SK-N-SH (cell line): Measurements from ENCODE around the gene OLFM2.

ENCODE experiments used
- CTCF ChIP-seq: fragments of 200-600 bp; sonication (generic); IDR thresholded peaks from 2 replicates; pipeline ENCODE4 v1.6.1; 2017; ENCODE audit warnings: antibody characterized with exemption, mild to moderate bottlenecking, moderate library complexity
- EP300 ChIP-seq, 2 experiments: IDR thresholded peaks; 2 replicates each; pipeline versions ENCODE4 v1.4.0 to v1.6.1; 2012; ENCODE audit warnings: borderline replicate concordance in 1 of 2, low read depth in 1 of 2, low read length in 1 of 2
- TF ChIP-seq, protein P1 (sequence below): IDR thresholded peaks from 2 replicates; pipeline ENCODE4 v1.4.0; 2012; ENCODE audit warnings: low read depth, borderline replicate concordance

- TF ChIP-seq EP300 (IDR thresholded peaks at IDR 0.05; ENCODE audit: borderline replicate concordance in 1 of 2, low read depth in 1 of 2, low read length in 1 of 2): no peak
- no peak for TF ChIP-seq CTCF
- TF ChIP-seq, protein P1, sequence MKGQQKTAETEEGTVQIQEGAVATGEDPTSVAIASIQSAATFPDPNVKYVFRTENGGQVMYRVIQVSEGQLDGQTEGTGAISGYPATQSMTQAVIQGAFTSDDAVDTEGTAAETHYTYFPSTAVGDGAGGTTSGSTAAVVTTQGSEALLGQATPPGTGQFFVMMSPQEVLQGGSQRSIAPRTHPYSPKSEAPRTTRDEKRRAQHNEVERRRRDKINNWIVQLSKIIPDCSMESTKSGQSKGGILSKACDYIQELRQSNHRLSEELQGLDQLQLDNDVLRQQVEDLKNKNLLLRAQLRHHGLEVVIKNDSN: no peak
Observed at GRCh38 chr19:9875031-9875627, 61.2 kb downstream of the OLFM2 start.
